Body of pancreas (tissue), 4 donors: Measurements from ENCODE around the gene ASB2.

Experiments used
- POLR2A ChIP-seq, 3 donors: fragments of 450-650 bp; IDR thresholded peaks; one replicate each; pipeline ENCODE4 v1.6.1; 2016; ENCODE audit warnings: antibody characterized with exemption in 3 of 3, mild to moderate bottlenecking in 2 of 3
- TF ChIP-seq, protein P1 (sequence below), 7 experiments: fragments of 450-650 bp in 4 of 7; fragments of 200-600 bp in 3 of 7; sonication (generic) in 3 of 7; IDR thresholded peaks; one replicate each; pipeline ENCODE4 v1.5.1; 2016 to 2019; ENCODE audit warnings: antibody characterized with exemption in 7 of 7

DNA sequence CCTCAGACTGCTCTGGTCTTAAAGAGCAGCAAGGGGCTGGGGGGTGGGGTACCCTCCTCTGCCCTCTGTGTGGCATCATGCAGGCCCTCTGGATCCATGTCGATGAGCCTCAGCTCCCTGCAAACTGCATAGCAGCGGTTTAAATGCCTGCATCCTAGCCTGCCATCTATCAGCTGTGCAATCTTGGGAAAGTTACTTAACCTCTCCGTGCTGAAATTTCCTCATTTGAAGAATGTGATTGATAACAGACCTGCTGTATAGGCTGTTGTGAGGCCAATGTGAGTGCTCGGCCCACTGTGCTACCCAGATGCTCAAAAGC is 45.4 kb downstream of the ASB2 start:
- TF ChIP-seq POLR2A (IDR thresholded peaks at IDR 0.05): no peak
- TF ChIP-seq, protein P1, sequence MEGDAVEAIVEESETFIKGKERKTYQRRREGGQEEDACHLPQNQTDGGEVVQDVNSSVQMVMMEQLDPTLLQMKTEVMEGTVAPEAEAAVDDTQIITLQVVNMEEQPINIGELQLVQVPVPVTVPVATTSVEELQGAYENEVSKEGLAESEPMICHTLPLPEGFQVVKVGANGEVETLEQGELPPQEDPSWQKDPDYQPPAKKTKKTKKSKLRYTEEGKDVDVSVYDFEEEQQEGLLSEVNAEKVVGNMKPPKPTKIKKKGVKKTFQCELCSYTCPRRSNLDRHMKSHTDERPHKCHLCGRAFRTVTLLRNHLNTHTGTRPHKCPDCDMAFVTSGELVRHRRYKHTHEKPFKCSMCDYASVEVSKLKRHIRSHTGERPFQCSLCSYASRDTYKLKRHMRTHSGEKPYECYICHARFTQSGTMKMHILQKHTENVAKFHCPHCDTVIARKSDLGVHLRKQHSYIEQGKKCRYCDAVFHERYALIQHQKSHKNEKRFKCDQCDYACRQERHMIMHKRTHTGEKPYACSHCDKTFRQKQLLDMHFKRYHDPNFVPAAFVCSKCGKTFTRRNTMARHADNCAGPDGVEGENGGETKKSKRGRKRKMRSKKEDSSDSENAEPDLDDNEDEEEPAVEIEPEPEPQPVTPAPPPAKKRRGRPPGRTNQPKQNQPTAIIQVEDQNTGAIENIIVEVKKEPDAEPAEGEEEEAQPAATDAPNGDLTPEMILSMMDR (IDR thresholded peaks at IDR 0.05): no peak
